ENCODE data around the gene HTRA1.

The HTRA1 gene

DNA sequence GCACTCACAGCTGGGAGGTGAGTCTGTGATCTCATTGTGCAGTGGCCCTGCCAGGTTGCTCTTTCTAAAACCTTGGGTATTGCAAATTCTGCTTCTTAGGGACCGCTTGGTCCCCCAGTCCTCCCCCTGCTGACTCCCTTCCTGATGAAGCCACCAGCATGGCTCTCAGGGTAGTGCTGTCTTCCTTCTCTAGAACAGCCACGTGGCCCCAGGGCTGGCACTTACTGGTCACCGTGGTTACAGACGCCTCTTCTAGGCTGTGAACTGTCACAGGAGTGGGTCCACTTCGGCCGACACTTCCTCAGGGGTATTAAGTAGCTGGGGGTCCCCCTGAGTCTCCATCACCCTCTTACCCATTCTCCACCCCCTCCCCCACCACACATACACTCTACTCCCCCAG is 2.7 kb upstream of the HTRA1 start:
- TF ChIP-seq FOXP2 (optimal IDR thresholded peaks at IDR 0.05; ENCODE audit: borderline replicate concordance, extremely low read depth, extremely low read length, insufficient read depth) (no peak), TAF1 (IDR thresholded peaks at IDR 0.05; ENCODE audit: borderline replicate concordance, insufficient read depth, low read length) (no peak), POLR2AphosphoS5 (IDR thresholded peaks at IDR 0.05; ENCODE audit: low read depth, low read length) (no peak), SIN3A (IDR thresholded peaks at IDR 0.05; ENCODE audit: borderline replicate concordance, insufficient read depth, low read length) (no peak)
- TF ChIP-seq, protein P1, sequence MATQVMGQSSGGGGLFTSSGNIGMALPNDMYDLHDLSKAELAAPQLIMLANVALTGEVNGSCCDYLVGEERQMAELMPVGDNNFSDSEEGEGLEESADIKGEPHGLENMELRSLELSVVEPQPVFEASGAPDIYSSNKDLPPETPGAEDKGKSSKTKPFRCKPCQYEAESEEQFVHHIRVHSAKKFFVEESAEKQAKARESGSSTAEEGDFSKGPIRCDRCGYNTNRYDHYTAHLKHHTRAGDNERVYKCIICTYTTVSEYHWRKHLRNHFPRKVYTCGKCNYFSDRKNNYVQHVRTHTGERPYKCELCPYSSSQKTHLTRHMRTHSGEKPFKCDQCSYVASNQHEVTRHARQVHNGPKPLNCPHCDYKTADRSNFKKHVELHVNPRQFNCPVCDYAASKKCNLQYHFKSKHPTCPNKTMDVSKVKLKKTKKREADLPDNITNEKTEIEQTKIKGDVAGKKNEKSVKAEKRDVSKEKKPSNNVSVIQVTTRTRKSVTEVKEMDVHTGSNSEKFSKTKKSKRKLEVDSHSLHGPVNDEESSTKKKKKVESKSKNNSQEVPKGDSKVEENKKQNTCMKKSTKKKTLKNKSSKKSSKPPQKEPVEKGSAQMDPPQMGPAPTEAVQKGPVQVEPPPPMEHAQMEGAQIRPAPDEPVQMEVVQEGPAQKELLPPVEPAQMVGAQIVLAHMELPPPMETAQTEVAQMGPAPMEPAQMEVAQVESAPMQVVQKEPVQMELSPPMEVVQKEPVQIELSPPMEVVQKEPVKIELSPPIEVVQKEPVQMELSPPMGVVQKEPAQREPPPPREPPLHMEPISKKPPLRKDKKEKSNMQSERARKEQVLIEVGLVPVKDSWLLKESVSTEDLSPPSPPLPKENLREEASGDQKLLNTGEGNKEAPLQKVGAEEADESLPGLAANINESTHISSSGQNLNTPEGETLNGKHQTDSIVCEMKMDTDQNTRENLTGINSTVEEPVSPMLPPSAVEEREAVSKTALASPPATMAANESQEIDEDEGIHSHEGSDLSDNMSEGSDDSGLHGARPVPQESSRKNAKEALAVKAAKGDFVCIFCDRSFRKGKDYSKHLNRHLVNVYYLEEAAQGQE (IDR thresholded peaks at IDR 0.05; ENCODE audit: insufficient read depth in 1 of 2, low read depth in 2 of 2, low read length in 2 of 2), result no peak

DNA sequence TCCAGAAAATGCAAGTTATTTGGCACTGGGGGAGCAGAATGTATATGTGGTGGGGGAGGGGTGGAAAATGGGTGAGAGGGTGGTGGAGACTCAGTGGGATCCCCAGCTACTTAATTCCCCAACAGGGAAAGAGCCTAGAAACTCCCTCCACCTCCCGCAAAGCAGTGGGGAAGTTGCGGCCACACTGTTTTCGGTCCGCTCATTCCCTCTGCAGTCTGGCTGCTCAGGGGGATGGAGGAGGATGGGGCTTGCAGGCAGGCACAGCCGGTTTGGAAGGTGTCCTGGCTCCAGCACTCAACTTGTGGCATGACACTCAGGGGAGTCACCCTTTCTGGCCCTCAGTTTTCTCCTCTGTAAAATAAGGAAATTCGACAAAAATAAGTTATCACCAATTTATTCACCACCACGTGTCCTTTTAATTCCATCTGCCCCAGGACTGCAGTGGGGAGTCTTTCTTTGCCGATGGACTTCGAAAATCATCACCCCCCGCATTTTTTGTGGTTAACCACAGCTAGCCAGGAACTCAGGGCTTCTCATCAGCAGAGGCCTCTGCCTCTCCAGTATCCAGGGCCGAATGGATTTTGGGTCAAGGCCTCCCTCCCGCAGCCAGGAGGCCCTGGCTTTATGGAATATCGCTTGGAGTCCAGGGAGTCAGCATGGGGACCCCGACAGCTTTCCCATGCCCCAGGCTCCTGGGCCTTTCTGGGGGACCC is 1.6 kb upstream of the HTRA1 start:
- TF ChIP-seq POLR2AphosphoS5 (IDR thresholded peaks at IDR 0.05; ENCODE audit: low read depth, low read length) (no peak), TAF1 (IDR thresholded peaks at IDR 0.05; ENCODE audit: borderline replicate concordance, insufficient read depth, low read length) (no peak), FOXP2 (optimal IDR thresholded peaks at IDR 0.05; ENCODE audit: borderline replicate concordance, extremely low read depth, extremely low read length, insufficient read depth) (no peak), SIN3A (IDR thresholded peaks at IDR 0.05; ENCODE audit: borderline replicate concordance, insufficient read depth, low read length) (no peak)
- TF ChIP-seq, protein P1 (IDR thresholded peaks at IDR 0.05; ENCODE audit: insufficient read depth in 1 of 2, low read depth in 2 of 2, low read length in 2 of 2), result no peak

GRCh38 chr10:122460891-122461293 is 461 bp upstream of the HTRA1 start:
- TF ChIP-seq POLR2AphosphoS5 (IDR thresholded peaks at IDR 0.05; ENCODE audit: low read depth, low read length) (no peak), FOXP2 (optimal IDR thresholded peaks at IDR 0.05; ENCODE audit: borderline replicate concordance, extremely low read depth, extremely low read length, insufficient read depth) (no peak), SIN3A (IDR thresholded peaks at IDR 0.05; ENCODE audit: borderline replicate concordance, insufficient read depth, low read length) (no peak), TAF1 (IDR thresholded peaks at IDR 0.05; ENCODE audit: borderline replicate concordance, insufficient read depth, low read length) (no peak)
- TF ChIP-seq, protein P1 (IDR thresholded peaks at IDR 0.05; ENCODE audit: insufficient read depth in 1 of 2, low read depth in 2 of 2, low read length in 2 of 2), result no peak

DNA sequence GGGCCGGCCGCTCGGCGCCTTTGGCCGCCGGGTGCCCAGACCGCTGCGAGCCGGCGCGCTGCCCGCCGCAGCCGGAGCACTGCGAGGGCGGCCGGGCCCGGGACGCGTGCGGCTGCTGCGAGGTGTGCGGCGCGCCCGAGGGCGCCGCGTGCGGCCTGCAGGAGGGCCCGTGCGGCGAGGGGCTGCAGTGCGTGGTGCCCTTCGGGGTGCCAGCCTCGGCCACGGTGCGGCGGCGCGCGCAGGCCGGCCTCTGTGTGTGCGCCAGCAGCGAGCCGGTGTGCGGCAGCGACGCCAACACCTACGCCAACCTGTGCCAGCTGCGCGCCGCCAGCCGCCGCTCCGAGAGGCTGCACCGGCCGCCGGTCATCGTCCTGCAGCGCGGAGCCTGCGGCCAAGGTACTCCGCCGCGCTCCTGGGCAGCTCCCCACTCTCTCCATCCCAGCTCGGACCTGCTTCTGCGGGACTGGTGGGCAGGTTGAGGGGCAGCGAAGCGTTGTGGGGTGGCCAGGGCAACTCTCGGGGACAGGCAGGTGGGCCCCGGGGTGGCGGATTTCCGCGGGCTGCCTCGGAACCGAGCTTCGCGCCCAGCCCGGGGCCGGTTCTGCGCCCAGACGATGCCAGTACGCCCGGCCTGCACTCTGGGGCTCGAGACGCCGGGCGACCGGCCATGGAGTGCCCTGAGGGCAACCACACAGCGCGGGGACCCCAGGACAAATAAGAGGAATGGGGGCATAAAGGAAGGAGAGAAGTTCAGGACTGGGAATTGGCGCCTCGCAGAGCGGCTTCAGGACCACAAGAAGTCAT is 578 bp downstream of the HTRA1 start:
- TF ChIP-seq SIN3A (IDR thresholded peaks at IDR 0.05; ENCODE audit: borderline replicate concordance, insufficient read depth, low read length) (no peak), TAF1 (IDR thresholded peaks at IDR 0.05; ENCODE audit: borderline replicate concordance, insufficient read depth, low read length) (no peak), FOXP2 (optimal IDR thresholded peaks at IDR 0.05; ENCODE audit: borderline replicate concordance, extremely low read depth, extremely low read length, insufficient read depth) (no peak), POLR2AphosphoS5 (IDR thresholded peaks at IDR 0.05; ENCODE audit: low read depth, low read length) (no peak)
- TF ChIP-seq, protein P1 (IDR thresholded peaks at IDR 0.05; ENCODE audit: insufficient read depth in 1 of 2, low read depth in 2 of 2, low read length in 2 of 2), result no peak

All from PFSK-1 (cell line).